ENCODE data around the gene PDXP. TPM values are rescaled to one million over a fixed set of nuclear protein-coding genes. Genes with fewer than 3 reads are reported as not detected.

PDXP gene
- total RNA-seq, 4 donors from 2014 or later, result 10.3 to 28.7 (median 16.6) TPM

GRCh38 chr22:37711490-37711889, 53.0 kb downstream of the PDXP start:
- no peaks in the 10 kb centered on the region for H3K27me3 ChIP-seq
- no peaks in the 10 kb centered on the region for H3K36me3 ChIP-seq
- H3K4me3 ChIP-seq, result no peak overlapping the region
- intact Hi-C loops (cut with DNase I; ENCODE audit: low total_unique reads) (no loop called here), in situ Hi-C loops (cut with MboI; ENCODE audit: low sequenced_read_pairs in 4 of 4) (no loop called here)
- H3K27ac ChIP-seq, result no peak overlapping the region
- DNase-seq (no peak), ATAC-seq (no peak)
- H3K4me1 ChIP-seq, result no peaks in the 10 kb centered on the region
- TF ChIP-seq, protein P1, sequence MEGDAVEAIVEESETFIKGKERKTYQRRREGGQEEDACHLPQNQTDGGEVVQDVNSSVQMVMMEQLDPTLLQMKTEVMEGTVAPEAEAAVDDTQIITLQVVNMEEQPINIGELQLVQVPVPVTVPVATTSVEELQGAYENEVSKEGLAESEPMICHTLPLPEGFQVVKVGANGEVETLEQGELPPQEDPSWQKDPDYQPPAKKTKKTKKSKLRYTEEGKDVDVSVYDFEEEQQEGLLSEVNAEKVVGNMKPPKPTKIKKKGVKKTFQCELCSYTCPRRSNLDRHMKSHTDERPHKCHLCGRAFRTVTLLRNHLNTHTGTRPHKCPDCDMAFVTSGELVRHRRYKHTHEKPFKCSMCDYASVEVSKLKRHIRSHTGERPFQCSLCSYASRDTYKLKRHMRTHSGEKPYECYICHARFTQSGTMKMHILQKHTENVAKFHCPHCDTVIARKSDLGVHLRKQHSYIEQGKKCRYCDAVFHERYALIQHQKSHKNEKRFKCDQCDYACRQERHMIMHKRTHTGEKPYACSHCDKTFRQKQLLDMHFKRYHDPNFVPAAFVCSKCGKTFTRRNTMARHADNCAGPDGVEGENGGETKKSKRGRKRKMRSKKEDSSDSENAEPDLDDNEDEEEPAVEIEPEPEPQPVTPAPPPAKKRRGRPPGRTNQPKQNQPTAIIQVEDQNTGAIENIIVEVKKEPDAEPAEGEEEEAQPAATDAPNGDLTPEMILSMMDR (IDR thresholded peaks at IDR 0.05 in 4 of 5, conservative IDR thresholded peaks at IDR 0.05 in 1 of 5), result no peak
- no peak for TF ChIP-seq POLR2A (IDR thresholded peaks at IDR 0.05)
- H3K9me3 ChIP-seq, result no peaks in the 10 kb centered on the region

- Histone ChIP-seq H3K9me3 (no peaks in the 10 kb centered on the region), H3K4me3 (no peak overlapping the region), H3K4me1 (no peaks in the 10 kb centered on the region), H3K36me3 (no peaks in the 10 kb centered on the region), H3K27me3 (no peaks in the 10 kb centered on the region), H3K27ac (no peak overlapping the region)
- TF ChIP-seq, protein P1 (IDR thresholded peaks at IDR 0.05 in 4 of 5, conservative IDR thresholded peaks at IDR 0.05 in 1 of 5), result no peak
- no peak for TF ChIP-seq POLR2A (IDR thresholded peaks at IDR 0.05)
- intact Hi-C loops (cut with DNase I; ENCODE audit: low total_unique reads), result no loop called here
- in situ Hi-C loops (cut with MboI; ENCODE audit: low sequenced_read_pairs in 4 of 4), result no loop called here
- DNase-seq, result no peak
- no peak for ATAC-seq
These were observed 55.2 kb downstream of the PDXP start for GRCh38 chr22:37713761-37714160.

GRCh38 chr22:37714634-37715033, 56.1 kb downstream of the PDXP start:
- no peaks in the 10 kb centered on the region for H3K36me3 ChIP-seq
- no peak for TF ChIP-seq POLR2A (IDR thresholded peaks at IDR 0.05)
- TF ChIP-seq, protein P1 (IDR thresholded peaks at IDR 0.05 in 4 of 5, conservative IDR thresholded peaks at IDR 0.05 in 1 of 5), result no peak
- intact Hi-C loops (cut with DNase I; ENCODE audit: low total_unique reads) (no loop called here), in situ Hi-C loops (cut with MboI; ENCODE audit: low sequenced_read_pairs in 4 of 4) (no loop called here)
- DNase-seq (no peak), ATAC-seq (no peak)
- no peak overlapping the region for H3K4me3 ChIP-seq
- no peaks in the 10 kb centered on the region for H3K27me3 ChIP-seq
- H3K9me3 ChIP-seq, result no peaks in the 10 kb centered on the region
- H3K27ac ChIP-seq, result no peak overlapping the region
- no peaks in the 10 kb centered on the region for H3K4me1 ChIP-seq

DNA sequence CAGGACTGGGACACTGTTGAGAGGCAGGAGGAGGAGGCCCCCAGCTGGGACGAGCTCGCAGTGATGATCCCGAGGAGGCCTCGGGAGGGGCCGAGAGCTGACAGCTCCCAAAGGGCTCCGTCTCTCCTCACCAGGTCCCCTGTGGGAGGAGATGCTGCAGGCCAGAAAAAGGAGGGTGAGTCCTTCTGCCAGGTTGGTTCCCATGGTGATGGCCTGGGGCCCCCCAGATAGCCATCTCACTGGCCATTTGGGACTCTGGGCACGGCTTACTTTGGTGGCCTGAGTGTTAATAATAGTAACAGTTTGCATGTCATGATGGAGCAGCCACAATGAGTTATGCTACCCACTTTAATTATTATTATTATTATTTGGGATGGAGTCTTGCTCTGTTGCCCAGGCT, 57.2 kb downstream of the PDXP start:
- ATAC-seq (no peak), DNase-seq (no peak)
- TF ChIP-seq, protein P1 (IDR thresholded peaks at IDR 0.05 in 4 of 5, conservative IDR thresholded peaks at IDR 0.05 in 1 of 5), result no peak
- no peak for TF ChIP-seq POLR2A (IDR thresholded peaks at IDR 0.05)
- Histone ChIP-seq H3K4me3 (no peak overlapping the region), H3K4me1 (no peaks in the 10 kb centered on the region), H3K36me3 (no peaks in the 10 kb centered on the region), H3K9me3 (no peaks in the 10 kb centered on the region), H3K27ac (no peak overlapping the region), H3K27me3 (no peaks in the 10 kb centered on the region)
- intact Hi-C loops (cut with DNase I; ENCODE audit: low total_unique reads), result no loop called here
- in situ Hi-C loops (cut with MboI; ENCODE audit: low sequenced_read_pairs in 4 of 4), result no loop called here

Other genes with a start within 250 kb of the PDXP start
- gene ELFN2, start 231.2 kb upstream of the PDXP start, total RNA-seq, result under 1 TPM in 2 of 4 donors, not detected in 2; 0.02 to 0.03 TPM
- 1 to 10 TPM; 2.4 to 7.0 (median 5.2) TPM for gene MFNG, start 172.3 kb upstream of the PDXP start, total RNA-seq
- 1 to 10 TPM; 2.6 to 5.7 (median 4.4) TPM for gene CARD10, start 139.3 kb upstream of the PDXP start, total RNA-seq
- 1 to 10 TPM; 5.6 to 8.8 (median 6.8) TPM for gene CDC42EP1, start 98.2 kb upstream of the PDXP start, total RNA-seq
- not detected for gene LGALS2, start 78.6 kb upstream of the PDXP start, total RNA-seq
- 10 to 100 TPM; 39.0 to 48.8 (median 45.0) TPM for gene GGA1, start 49.9 kb upstream of the PDXP start, total RNA-seq
- 1 to 10 TPM in 3 of 4 donors, not detected in 1; 1.1 to 1.8 (median 1.6) TPM for gene SH3BP1, start 19.1 kb upstream of the PDXP start, total RNA-seq
- 1,000 to 10,000 TPM in 3 of 4 donors, 100 to 1,000 TPM in 1; 561 to 1,888 (median 1,101) TPM for gene LGALS1, start 16.9 kb downstream of the PDXP start, total RNA-seq
- gene NOL12, start 27.6 kb downstream of the PDXP start, total RNA-seq, result 10 to 100 TPM; 10.0 to 21.7 (median 16.6) TPM
- gene TRIOBP, start 38.3 kb downstream of the PDXP start, total RNA-seq, result 10 to 100 TPM; 21.7 to 38.2 (median 30.3) TPM
- 10 to 100 TPM in 3 of 4 donors, 1 to 10 TPM in 1; 10.0 to 21.5 (median 15.1) TPM for gene GCAT, start 149.2 kb downstream of the PDXP start, total RNA-seq
- not detected for gene GALR3, start 164.7 kb downstream of the PDXP start, total RNA-seq
- gene ANKRD54, start 185.6 kb downstream of the PDXP start, total RNA-seq, result 10 to 100 TPM; 20.8 to 43.9 (median 27.3) TPM
- gene EIF3L, start 190.7 kb downstream of the PDXP start, total RNA-seq, result 100 to 1,000 TPM; 291 to 406 (median 343) TPM
- gene MICALL1, start 247.6 kb downstream of the PDXP start, total RNA-seq, result 10 to 100 TPM; 14.4 to 29.4 (median 21.1) TPM